Activated T-cell treated with anti-CD3 and anti-CD28 coated beads for 48 hours (primary cell): ENCODE data around the gene CLEC2A.
"Not testable (repeated sequence)": the region's sequence is repeated elsewhere in the genome, so short reads cannot be mapped to it uniquely, and the experiment has no call there.

ENCODE experiments used
- DNase-seq: peaks from one replicate; pipeline ENCODE4 v3.0.0-alpha.2; 2020; ENCODE audit warnings: low read depth

Gene CLEC2A

GRCh38 chr12:9881246-9881645, 50.9 kb downstream of the CLEC2A start, which contains the start of gene KLRF2:
KLRF2 (plus strand) TSS chr12:9881489; CDS start chr12:9881596, 107 bp downstream.
- DNase-seq: no peak

- no peak for DNase-seq
Measured at GRCh38 chr12:9880532-9881078, 51.6 kb downstream of the CLEC2A start.

GRCh38 chr12:9876120-9876519, 56.0 kb downstream of the CLEC2A start:
- not testable (repeated sequence) for DNase-seq

GRCh38 chr12:9872742-9873141, 59.4 kb downstream of the CLEC2A start:
- DNase-seq: no peak

- DNase-seq: no peak
Measured at GRCh38 chr12:9872162-9872561, 60.0 kb downstream of the CLEC2A start.

GRCh38 chr12:9870286-9870866, 61.8 kb downstream of the CLEC2A start:
- DNase-seq: no peak

GRCh38 chr12:9869307-9870161, 62.6 kb downstream of the CLEC2A start, which contains the start of gene CLEC2B:
CLEC2B (minus strand) TSS chr12:9869354.
- no peak for DNase-seq

GRCh38 chr12:9868951-9869306, 63.2 kb downstream of the CLEC2A start:
- no peak for DNase-seq

GRCh38 chr12:9868311-9868801, 63.8 kb downstream of the CLEC2A start:
- no peak for DNase-seq

GRCh38 chr12:9867531-9867930, 64.6 kb downstream of the CLEC2A start:
- no peak for DNase-seq

- no peak for DNase-seq
Measured at GRCh38 chr12:9866860-9867269, 65.3 kb downstream of the CLEC2A start.

GRCh38 chr12:9864913-9865675, 67.1 kb downstream of the CLEC2A start:
- no peak for DNase-seq
